A549 (cell line): Measurements from ENCODE around the gene PDS5B.

ENCODE experiments used
- CBX8 ChIP-seq: fragments of 200-600 bp; sonication (generic); IDR thresholded peaks from 2 replicates; pipeline ENCODE4 v1.6.1; 2016
- CTCF ChIP-seq: fragments of >200 bp; sonication (Bioruptor Twin); formaldehyde crosslinking; IDR thresholded peaks from 3 replicates; pipeline ENCODE4 v1.5.1; 2016
- JUNB ChIP-seq: fragments of >200 bp; sonication (Bioruptor Twin); formaldehyde crosslinking; IDR thresholded peaks from 2 replicates; pipeline ENCODE4 v1.6.1; 2016
- KDM5A ChIP-seq: fragments of 200-600 bp; sonication (generic); IDR thresholded peaks from 2 replicates; pipeline ENCODE4 v1.6.1; 2016; ENCODE audit warnings: antibody characterized with exemption, mild to moderate bottlenecking
- MAZ ChIP-seq: fragments of 150-350 bp; IDR thresholded peaks from 2 replicates; pipeline ENCODE4 v1.6.1; 2014; ENCODE audit warnings: antibody characterized with exemption, low read depth, low read length, borderline replicate concordance
- MYC ChIP-seq: IDR thresholded peaks from 2 replicates; pipeline ENCODE4 v1.6.1; 2012; ENCODE audit warnings: mild to moderate bottlenecking, inconsistent platforms, low read length, improper control_type of control experiment, borderline replicate concordance
- POLR2A ChIP-seq: IDR thresholded peaks from 2 replicates; pipeline ENCODE4 v1.6.1; 2012; ENCODE audit warnings: mild to moderate bottlenecking, low read length
- USF2 ChIP-seq: fragments of 450-650 bp; IDR thresholded peaks from 2 replicates; pipeline ENCODE4 v1.6.1; 2014; ENCODE audit warnings: antibody characterized with exemption

- TF ChIP-seq CTCF (no peak), CBX8 (no peak), JUNB (no peak), POLR2A (no peak), USF2 (no peak), MAZ (no peak), MYC (no peak), KDM5A (no peak)
Measured at GRCh38 chr13:32624441-32624840, 38.2 kb downstream of the PDS5B start.
